DMS153 treated with DMSO at 0.1 percent for 48 hours (cell line): ENCODE measurements around the gene TMEM88.

Experiments used
- DNase-seq: peaks from one replicate; lab custom pipeline; 2025; ENCODE audit not compliant: unreplicated experiment; lab: John Stamatoyannopoulos, UW

Gene TMEM88

DNA sequence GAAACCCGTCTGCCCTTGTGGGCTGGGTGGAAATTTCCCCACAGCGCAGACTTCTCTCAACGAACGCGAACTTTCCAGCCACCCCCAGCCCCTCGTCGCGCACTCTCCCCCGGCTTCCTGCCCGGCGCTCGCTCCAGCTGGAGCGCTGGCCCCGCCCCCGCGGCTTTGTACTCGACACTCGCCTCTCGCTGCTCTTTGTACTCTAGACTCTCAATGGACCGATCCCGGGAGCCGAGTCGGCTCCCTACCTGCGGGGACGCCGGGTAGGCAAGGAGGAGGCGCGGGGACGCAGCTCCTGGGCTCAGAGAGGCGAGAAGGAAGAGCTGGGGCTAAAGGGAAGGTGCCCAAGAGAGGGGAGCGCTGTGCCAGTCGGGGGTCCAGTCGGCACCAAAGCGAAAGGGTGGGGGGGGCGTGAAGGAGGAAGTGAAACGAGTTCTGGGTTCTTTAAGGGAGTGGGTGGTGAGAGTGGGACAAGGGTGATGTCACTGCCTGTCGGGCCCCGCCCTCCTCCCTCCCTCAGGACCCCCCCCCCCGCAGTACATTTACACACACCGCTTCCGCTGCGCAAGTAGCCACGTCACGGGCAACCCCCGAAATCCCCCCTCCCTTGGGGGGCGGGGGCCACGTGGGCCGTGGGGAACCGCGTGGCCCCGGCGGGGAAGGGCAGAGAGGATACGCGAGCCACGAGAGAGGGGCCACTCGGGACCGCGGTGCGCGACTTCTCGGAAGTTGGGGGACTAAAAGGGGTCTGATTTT is 11.2 kb upstream of the TMEM88 start:
- DNase-seq, result peak; percentile 47

GRCh38 chr17:7844292-7845154 is 10.3 kb upstream of the TMEM88 start:
- peak; percentile 50 for DNase-seq

GRCh38 chr17:7845359-7846062 is 9.4 kb upstream of the TMEM88 start:
- DNase-seq, result no peak

DNA sequence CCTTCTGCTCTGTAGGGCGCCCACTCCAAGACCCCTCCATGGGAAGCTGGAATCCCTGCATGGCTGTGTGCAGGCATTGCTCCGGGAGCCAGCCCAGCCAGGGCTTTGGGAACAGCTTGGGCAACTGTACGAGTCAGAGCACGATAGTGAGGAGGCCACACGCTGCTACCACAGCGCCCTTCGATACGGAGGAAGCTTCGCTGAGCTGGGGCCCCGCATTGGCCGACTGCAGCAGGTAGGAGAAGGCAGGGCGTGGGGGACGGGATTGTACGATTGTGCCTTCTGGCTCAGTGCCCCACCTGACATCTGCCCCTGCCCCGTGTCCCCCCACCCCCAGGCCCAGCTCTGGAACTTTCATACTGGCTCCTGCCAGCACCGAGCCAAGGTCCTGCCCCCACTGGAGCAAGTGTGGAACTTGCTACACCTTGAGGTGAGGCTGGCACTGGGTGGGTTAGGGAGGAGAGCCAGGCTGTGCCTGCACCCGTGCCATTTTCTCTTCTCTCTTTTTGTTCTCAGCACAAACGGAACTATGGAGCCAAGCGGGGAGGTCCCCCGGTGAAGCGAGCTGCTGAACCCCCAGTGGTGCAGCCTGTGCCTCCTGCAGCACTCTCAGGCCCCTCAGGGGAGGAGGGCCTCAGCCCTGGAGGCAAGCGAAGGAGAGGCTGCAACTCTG is 8.7 kb upstream of the TMEM88 start:
- no peak for DNase-seq

DNA sequence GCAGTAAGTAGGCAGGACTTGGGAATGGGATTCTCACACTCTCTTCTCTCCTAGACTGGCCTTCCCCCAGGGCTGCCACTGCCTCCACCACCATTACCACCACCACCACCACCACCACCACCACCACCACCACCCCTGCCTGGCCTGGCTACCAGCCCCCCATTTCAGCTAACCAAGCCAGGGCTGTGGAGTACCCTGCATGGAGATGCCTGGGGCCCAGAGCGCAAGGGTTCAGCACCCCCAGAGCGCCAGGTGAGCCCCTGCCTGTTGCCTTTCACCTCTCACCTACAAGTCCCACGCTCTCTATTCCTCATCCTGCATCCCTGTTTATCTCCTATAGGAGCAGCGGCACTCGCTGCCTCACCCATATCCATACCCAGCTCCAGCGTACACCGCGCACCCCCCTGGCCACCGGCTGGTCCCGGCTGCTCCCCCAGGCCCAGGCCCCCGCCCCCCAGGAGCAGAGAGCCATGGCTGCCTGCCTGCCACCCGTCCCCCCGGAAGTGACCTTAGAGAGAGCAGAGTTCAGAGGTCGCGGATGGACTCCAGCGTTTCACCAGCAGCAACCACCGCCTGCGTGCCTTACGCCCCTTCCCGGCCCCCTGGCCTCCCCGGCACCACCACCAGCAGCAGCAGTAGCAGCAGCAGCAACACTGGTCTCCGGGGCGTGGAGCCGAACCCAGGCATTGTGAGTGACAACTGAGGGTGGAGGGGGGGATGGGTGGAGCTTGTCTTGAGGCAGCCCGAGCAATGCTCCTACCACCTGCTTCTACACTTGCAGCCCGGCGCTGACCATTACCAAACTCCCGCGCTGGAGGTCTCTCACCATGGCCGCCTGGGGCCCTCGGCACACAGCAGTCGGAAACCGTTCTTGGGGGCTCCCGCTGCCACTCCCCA is 7.9 kb upstream of the TMEM88 start:
- no peak for DNase-seq

GRCh38 chr17:7848131-7848579 is 6.7 kb upstream of the TMEM88 start:
- DNase-seq, result no peak

DNA sequence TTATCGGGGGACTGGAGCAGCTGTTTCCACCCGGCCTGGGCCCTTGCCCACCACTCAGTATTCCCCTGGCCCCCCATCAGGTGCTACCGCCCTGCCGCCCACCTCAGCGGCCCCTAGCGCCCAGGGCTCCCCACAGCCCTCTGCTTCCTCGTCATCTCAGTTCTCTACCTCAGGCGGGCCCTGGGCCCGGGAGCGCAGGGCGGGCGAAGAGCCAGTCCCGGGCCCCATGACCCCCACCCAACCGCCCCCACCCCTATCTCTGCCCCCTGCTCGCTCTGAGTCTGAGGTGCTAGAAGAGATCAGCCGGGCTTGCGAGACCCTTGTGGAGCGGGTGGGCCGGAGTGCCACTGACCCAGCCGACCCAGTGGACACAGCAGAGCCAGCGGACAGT is 6.1 kb upstream of the TMEM88 start:
- no peak for DNase-seq

GRCh38 chr17:7849130-7849750 is 5.6 kb upstream of the TMEM88 start:
- DNase-seq, result no peak

- no peak for DNase-seq
Measured at GRCh38 chr17:7849751-7850504, 4.9 kb upstream of the TMEM88 start.

DNA sequence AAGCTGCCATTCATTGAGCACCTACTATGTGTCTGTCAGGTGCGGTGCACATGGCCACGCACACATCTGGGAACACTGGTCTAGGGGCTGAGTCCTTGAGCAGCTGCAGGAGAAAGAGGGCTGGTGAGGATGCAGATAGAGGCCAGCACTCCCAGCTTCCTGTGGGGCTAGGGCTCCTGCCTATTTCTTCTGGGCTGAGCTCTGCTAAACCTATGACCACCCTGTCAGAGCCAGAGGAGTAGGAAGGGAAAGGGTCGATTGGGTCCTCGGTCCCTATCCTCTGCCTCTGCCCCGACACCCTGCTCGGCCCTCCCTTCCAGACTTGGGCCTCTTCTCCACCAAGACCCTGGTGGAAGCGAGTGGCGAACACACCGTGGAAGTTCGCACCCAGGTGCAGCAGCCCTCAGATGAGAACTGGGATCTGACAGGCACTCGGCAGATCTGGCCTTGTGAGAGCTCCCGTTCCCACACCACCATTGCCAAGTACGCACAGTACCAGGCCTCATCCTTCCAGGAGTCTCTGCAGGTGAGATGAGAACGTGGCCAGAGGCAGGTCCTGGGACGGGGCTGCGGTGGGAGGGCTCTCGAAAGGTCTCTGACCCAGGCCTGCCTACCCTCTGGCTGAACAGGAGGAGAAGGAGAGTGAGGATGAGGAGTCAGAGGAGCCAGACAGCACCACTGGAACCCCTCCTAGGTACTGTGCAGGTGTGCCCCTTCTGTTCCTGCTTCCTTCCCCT is 4.0 kb upstream of the TMEM88 start:
- DNase-seq, result no peak

DNA sequence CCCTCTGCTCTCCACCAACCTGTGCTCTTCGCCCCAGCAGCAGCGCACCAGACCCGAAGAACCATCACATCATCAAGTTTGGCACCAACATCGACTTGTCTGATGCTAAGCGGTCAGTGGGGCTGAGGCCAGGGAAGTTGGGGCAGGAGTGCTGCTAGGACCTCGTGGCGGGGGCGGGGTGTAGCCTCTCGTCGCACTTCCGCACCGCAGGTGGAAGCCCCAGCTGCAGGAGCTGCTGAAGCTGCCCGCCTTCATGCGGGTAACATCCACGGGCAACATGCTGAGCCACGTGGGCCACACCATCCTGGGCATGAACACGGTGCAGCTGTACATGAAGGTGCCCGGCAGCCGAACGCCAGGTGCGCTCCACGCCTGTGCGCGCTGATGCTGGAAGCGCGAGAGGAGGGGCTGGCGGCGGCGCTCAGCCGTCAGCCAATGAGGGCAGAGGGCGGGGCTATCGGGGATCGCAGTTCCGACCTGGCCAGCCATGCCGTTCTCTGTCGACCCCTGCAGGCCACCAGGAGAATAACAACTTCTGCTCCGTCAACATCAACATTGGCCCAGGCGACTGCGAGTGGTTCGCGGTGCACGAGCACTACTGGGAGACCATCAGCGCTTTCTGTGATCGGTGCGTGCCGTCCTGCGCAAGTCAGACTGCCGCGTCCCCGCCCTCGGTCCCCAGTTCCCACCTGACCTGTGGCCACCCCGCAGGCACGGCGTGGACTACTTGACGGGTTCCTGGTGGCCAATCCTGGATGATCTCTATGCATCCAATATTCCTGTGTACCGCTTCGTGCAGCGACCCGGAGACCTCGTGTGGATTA is 3.2 kb upstream of the TMEM88 start:
- peak; percentile 27 for DNase-seq

GRCh38 chr17:7852262-7852670 is 2.6 kb upstream of the TMEM88 start:
- no peak for DNase-seq

DNA sequence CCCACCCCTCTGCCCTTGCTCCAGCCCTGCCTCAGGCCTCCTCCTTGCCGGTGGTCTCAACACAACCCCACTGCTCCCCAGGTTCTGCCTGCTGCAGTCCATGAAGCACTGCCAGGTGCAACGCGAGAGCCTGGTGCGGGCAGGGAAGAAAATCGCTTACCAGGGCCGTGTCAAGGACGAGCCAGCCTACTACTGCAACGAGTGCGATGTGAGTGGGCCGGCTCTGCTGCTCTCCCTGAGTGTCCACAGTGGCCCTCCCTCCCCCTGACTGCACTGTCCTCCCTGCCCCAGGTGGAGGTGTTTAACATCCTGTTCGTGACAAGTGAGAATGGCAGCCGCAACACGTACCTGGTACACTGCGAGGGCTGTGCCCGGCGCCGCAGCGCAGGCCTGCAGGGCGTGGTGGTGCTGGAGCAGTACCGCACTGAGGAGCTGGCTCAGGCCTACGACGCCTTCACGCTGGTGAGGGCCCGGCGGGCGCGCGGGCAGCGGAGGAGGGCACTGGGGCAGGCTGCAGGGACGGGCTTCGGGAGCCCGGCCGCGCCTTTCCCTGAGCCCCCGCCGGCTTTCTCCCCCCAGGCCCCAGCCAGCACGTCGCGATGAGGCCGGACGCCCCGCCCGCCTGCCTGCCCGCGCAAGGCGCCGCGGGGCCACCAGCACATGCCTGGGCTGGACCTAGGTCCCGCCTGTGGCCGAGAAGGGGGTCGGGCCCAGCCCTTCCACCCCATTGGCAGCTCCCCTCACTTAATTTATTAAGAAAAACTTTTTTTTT is 1.8 kb upstream of the TMEM88 start:
- no peak for DNase-seq

DNA sequence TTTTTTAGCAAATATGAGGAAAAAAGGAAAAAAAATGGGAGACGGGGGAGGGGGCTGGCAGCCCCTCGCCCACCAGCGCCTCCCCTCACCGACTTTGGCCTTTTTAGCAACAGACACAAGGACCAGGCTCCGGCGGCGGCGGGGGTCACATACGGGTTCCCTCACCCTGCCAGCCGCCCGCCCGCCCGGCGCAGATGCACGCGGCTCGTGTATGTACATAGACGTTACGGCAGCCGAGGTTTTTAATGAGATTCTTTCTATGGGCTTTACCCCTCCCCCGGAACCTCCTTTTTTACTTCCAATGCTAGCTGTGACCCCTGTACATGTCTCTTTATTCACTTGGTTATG is 1.2 kb upstream of the TMEM88 start:
- no peak for DNase-seq

- DNase-seq, result no peak
Measured at GRCh38 chr17:7854078-7854777, 638 bp upstream of the TMEM88 start.

DNA sequence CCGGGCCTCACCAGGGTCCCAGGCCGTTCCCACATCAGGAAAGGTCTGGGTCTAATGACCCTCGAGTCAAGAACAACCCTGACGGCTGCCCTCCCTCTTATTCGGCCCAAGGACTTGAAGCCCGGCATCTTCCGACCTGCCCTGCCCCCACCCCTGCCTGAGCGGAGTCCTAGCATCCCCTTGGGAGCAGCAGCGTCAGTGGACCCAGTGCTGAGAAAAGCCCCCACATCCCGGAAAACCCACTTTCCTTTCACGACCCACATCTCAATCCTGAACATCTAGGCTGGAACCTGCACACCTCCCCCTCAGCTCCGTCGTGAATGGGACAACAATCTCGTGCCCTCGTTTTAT is 769 bp downstream of the TMEM88 start:
- DNase-seq, result no peak
